A549 (cell line): ENCODE data around the gene MT1H. TPM values are rescaled to one million over a fixed set of nuclear protein-coding genes. Genes with fewer than 3 reads are reported as not detected.
A peak's percentile ranks its signal among the peaks of the same experiment; 100 is the strongest.

Experiments used
- ATAC-seq, 2 experiments: fragments of 200-7000 bp in 1 of 2; fragments of >200 bp in 1 of 2; cut with Nextera tagmentation in 1 of 2; cut with Tn5 transposase in 1 of 2; 3 replicates each; pipeline versions ENCODE4 v1.8.0 to v1.9.1; 2018 to 2020; ENCODE audit warnings: mild to moderate bottlenecking in 1 of 2, moderate library complexity in 1 of 2
- CTCF ChIA-PET: fragments of 300-600 bp; sonication (Branson Sonifier 250); formaldehyde crosslinking; extraction: SDS; loops from one replicate; lab custom pipeline; 2021; ENCODE audit warnings: antibody characterized with exemption, inconsistent platforms; lab: Yijun Ruan, JAX
- POLR2A ChIA-PET: fragments of 350-600 bp; formaldehyde crosslinking; extraction: SDS; loops from one replicate; lab custom pipeline; 2021; ENCODE audit warnings: antibody characterized with exemption, inconsistent platforms; lab: Yijun Ruan, JAX
- DNase-seq, 2 experiments: peaks; one replicate each; pipeline versions ENCODE4 v3.0.0 to v3.0.0-alpha.2; 2011 to 2016; ENCODE audit warnings: low read depth in 1 of 2, low spot score in 1 of 2
- FAIRE-seq: peaks from 2 replicates; lab custom pipeline; 2011; peaks lifted over from hg19 to GRCh38; lab: Jason Lieb, UNC
- H3K27ac ChIP-seq, 2 experiments: fragments of >200 bp; sonication (Bioruptor Twin); formaldehyde crosslinking; 3 replicates each; pipeline ENCODE4 v1.5.1; 2016 to 2017
- H3K4me1 ChIP-seq: fragments of >200 bp; sonication (Bioruptor Twin); formaldehyde crosslinking; 3 replicates; pipeline ENCODE4 v1.6.1; 2016
- H3K4me2 ChIP-seq: fragments of >200 bp; sonication (Bioruptor Twin); formaldehyde crosslinking; 3 replicates; pipeline ENCODE4 v1.6.1; 2016
- H3K4me3 ChIP-seq: fragments of >200 bp; sonication (Bioruptor Twin); formaldehyde crosslinking; 3 replicates; pipeline ENCODE4 v1.5.1; 2016
- H3K9me3 ChIP-seq: fragments of >200 bp; sonication (Bioruptor Twin); formaldehyde crosslinking; 3 replicates; pipeline ENCODE4 v1.6.1; 2016
- BHLHE40 ChIP-seq: IDR thresholded peaks from 2 replicates; pipeline ENCODE4 v1.6.1; 2012; ENCODE audit warnings: low read depth, low read length, inconsistent platforms
- GATA3 ChIP-seq: IDR thresholded peaks from 2 replicates; pipeline ENCODE4 v1.6.1; 2012; ENCODE audit warnings: borderline replicate concordance
- HDAC2 ChIP-seq: fragments of 200-600 bp; sonication (generic); IDR thresholded peaks from 2 replicates; pipeline ENCODE4 v1.6.1; 2016
- HEYL ChIP-seq: fragments of 250-450 bp; sonication (Bioruptor Pico); IDR thresholded peaks from 2 replicates; pipeline ENCODE4 v1.8.0; 2021; ENCODE audit warnings: mild to moderate bottlenecking, moderate library complexity
- HOXB13 ChIP-seq: fragments of 250-450 bp; sonication (Bioruptor Pico); IDR thresholded peaks from 2 replicates; pipeline ENCODE4 v1.5.0; 2020; ENCODE audit warnings: low read depth, mild to moderate bottlenecking, moderate library complexity
- HOXB5 ChIP-seq: fragments of 250-450 bp; sonication (Bioruptor Pico); IDR thresholded peaks from 2 replicates; pipeline ENCODE4 v1.5.0; 2020; ENCODE audit warnings: mild to moderate bottlenecking, moderate library complexity
- MAZ ChIP-seq: fragments of 150-350 bp; IDR thresholded peaks from 2 replicates; pipeline ENCODE4 v1.6.1; 2014; ENCODE audit warnings: antibody characterized with exemption, low read depth, low read length, borderline replicate concordance
- NPAS2 ChIP-seq: fragments of 250-450 bp; sonication (Bioruptor Pico); IDR thresholded peaks from 2 replicates; pipeline ENCODE4 v1.8.0; 2022; ENCODE audit warnings: mild to moderate bottlenecking, moderate library complexity, borderline replicate concordance
- POLR2A ChIP-seq: IDR thresholded peaks from 2 replicates; pipeline ENCODE4 v1.6.1; 2012; ENCODE audit warnings: mild to moderate bottlenecking, low read length
- SREBF2 ChIP-seq: fragments of 450-650 bp; IDR thresholded peaks from 2 replicates; pipeline ENCODE4 v1.6.1; 2014; ENCODE audit warnings: mild to moderate bottlenecking, moderate library complexity
- TP53 ChIP-seq: fragments of 250-450 bp; sonication (Bioruptor Pico); IDR thresholded peaks from 2 replicates; pipeline ENCODE4 v1.5.0; 2021; ENCODE audit warnings: mild to moderate bottlenecking, moderate library complexity
- ZNF302 ChIP-seq: fragments of 250-450 bp; sonication (Bioruptor Pico); IDR thresholded peaks from 2 replicates; pipeline ENCODE4 v1.9.0; 2021; ENCODE audit warnings: inconsistent platforms, mild to moderate bottlenecking, moderate library complexity
- WGBS: methylation state at CpG from one replicate; pipeline ENCODE4 v1.1.6; 2017; ENCODE audit errors: missing lambda C conversion rate; 5-methylcytosine and 5-hydroxymethylcytosine counted together
- polyA plus RNA-seq, 4 experiments: library from polyadenylated mRNA; depleted of rRNA in 3 of 4; stranded (reverse); fragments of >200 nt; fragmentation: RNase III in 1 of 4; extraction: RNeasy Plus Mini Kit Qiagen cat#74134 plus additional on column Dnase treatment in 1 of 4; gene quantifications; 2 replicates in 3 of 4; 3 replicates in 1 of 4; pipeline ENCODE4 v1.2.3, GENCODE V29; 2011 to 2017
- TF ChIP-seq, protein P1 (sequence below): fragments of >200 bp; sonication (Bioruptor Twin); formaldehyde crosslinking; IDR thresholded peaks from 3 replicates; pipeline ENCODE4 v1.5.1; 2016
- TF ChIP-seq, protein P2 (sequence below): fragments of 450-650 bp; IDR thresholded peaks from 2 replicates; pipeline ENCODE4 v1.6.1; 2014; ENCODE audit warnings: antibody characterized with exemption
- TF ChIP-seq, protein P3 (sequence below): fragments of 200-600 bp; sonication (generic); IDR thresholded peaks from 2 replicates; pipeline ENCODE4 v1.6.1; 2016; ENCODE audit warnings: antibody characterized with exemption, mild to moderate bottlenecking, moderate library complexity
- TF ChIP-seq, protein P4 (sequence below): fragments of 150-350 bp; IDR thresholded peaks from 2 replicates; pipeline ENCODE4 v1.6.1; 2014; ENCODE audit warnings: low read depth, mild to moderate bottlenecking, low read length
- TF ChIP-seq, protein P5 (sequence below): fragments of 250-450 bp; sonication (Bioruptor Pico); IDR thresholded peaks from 2 replicates; pipeline ENCODE4 v1.5.0; 2021; ENCODE audit warnings: mild to moderate bottlenecking, moderate library complexity, borderline replicate concordance
- TF ChIP-seq, protein P6 (sequence below): fragments of >200 bp; sonication (Bioruptor Twin); formaldehyde crosslinking; IDR thresholded peaks from 2 replicates; pipeline ENCODE4 v1.6.1; 2016

The MT1H gene
- polyA plus RNA-seq, 2 of the 4 experiments (the other 2 are of a cell fraction) = not detected

DNA sequence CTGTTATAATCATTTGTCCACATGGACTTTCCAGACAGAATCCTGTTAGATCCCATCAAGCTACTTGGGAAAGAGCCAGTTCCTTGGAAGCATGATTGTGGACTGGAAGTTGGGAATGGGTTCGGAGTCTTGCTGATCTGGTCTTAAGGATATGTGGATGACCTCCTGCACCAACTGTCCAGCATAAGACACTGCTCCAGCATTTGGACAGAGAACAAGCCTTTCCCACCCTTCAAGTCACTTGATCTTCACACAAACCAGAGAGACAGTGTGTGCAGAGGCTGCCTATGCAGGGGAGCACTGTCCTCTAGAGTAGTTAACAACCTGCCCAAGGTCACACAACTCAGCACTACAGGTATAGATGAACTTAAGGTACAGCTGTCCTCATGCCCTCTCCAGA is 23.8 kb upstream of the MT1H start (continued):
- TF ChIP-seq, protein P1, sequence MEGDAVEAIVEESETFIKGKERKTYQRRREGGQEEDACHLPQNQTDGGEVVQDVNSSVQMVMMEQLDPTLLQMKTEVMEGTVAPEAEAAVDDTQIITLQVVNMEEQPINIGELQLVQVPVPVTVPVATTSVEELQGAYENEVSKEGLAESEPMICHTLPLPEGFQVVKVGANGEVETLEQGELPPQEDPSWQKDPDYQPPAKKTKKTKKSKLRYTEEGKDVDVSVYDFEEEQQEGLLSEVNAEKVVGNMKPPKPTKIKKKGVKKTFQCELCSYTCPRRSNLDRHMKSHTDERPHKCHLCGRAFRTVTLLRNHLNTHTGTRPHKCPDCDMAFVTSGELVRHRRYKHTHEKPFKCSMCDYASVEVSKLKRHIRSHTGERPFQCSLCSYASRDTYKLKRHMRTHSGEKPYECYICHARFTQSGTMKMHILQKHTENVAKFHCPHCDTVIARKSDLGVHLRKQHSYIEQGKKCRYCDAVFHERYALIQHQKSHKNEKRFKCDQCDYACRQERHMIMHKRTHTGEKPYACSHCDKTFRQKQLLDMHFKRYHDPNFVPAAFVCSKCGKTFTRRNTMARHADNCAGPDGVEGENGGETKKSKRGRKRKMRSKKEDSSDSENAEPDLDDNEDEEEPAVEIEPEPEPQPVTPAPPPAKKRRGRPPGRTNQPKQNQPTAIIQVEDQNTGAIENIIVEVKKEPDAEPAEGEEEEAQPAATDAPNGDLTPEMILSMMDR = no peak
- TF ChIP-seq, all 56 proteins: peak for 0

DNA sequence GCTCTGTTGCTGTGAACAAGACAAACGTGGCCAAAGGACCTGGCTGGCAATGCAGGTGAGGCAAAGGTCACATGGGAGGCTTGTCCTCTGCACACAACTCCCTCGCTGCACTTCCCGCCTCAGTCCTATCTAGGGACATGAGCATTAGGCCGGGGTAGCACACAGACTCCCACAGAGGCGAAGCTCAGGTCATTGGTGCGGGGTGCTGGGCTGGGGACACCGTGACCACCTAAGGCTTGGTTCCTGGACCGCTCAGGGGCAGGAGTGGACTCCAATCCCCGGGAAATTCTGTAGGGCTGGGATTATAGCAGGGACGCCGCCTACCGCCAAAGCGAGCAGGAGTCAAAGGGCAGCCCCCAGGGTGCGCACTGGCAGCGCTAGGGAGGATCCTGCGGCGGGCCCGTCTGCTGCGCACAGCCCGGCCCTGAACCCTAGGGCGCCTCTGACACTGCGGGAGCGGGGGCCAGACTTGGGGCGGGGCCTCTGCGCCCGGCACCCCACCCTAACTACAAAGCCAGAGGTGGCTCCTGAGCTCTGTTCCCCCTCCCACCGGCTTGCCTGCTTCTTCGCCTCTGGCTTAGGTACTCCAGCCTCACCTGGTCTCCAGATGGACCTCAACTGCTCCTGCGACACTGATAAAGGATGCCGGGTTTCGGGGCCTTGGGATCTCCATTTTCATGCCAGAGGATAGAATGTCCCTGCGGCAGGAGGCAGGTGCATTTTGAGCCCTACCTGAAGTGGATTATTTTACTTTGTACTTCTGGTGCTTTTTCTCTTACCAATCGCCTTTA is 21.8 kb upstream of the MT1H start:
- ATAC-seq (no peak), DNase-seq (no peak), FAIRE-seq (no peak)
- CTCF ChIA-PET = interaction anchor here (1.5 to 25.6 kb wide), 2 partner anchors 38 to 54 kb away, joined by 3 to 340 read pairs; partner anchors contain the start of gene MT2A
- TF ChIP-seq, protein P2, sequence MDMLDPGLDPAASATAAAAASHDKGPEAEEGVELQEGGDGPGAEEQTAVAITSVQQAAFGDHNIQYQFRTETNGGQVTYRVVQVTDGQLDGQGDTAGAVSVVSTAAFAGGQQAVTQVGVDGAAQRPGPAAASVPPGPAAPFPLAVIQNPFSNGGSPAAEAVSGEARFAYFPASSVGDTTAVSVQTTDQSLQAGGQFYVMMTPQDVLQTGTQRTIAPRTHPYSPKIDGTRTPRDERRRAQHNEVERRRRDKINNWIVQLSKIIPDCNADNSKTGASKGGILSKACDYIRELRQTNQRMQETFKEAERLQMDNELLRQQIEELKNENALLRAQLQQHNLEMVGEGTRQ = no peak
- no peak for TF ChIP-seq TP53 (CRISPR knock-in tag)
- no peak for TF ChIP-seq MAZ
- TF ChIP-seq HOXB5 (CRISPR knock-in tag) = no peak
- TF ChIP-seq, protein P3, sequence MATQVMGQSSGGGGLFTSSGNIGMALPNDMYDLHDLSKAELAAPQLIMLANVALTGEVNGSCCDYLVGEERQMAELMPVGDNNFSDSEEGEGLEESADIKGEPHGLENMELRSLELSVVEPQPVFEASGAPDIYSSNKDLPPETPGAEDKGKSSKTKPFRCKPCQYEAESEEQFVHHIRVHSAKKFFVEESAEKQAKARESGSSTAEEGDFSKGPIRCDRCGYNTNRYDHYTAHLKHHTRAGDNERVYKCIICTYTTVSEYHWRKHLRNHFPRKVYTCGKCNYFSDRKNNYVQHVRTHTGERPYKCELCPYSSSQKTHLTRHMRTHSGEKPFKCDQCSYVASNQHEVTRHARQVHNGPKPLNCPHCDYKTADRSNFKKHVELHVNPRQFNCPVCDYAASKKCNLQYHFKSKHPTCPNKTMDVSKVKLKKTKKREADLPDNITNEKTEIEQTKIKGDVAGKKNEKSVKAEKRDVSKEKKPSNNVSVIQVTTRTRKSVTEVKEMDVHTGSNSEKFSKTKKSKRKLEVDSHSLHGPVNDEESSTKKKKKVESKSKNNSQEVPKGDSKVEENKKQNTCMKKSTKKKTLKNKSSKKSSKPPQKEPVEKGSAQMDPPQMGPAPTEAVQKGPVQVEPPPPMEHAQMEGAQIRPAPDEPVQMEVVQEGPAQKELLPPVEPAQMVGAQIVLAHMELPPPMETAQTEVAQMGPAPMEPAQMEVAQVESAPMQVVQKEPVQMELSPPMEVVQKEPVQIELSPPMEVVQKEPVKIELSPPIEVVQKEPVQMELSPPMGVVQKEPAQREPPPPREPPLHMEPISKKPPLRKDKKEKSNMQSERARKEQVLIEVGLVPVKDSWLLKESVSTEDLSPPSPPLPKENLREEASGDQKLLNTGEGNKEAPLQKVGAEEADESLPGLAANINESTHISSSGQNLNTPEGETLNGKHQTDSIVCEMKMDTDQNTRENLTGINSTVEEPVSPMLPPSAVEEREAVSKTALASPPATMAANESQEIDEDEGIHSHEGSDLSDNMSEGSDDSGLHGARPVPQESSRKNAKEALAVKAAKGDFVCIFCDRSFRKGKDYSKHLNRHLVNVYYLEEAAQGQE = no peak
- TF ChIP-seq POLR2A = no peak
- TF ChIP-seq BHLHE40 = no peak
- TF ChIP-seq HEYL (CRISPR knock-in tag) = no peak
- TF ChIP-seq HDAC2 = no peak
- Histone ChIP-seq H3K4me1 (peaks cover 16% of the 10 kb centered on the region), H3K4me2 (no peak overlapping the region), H3K4me3 (no peak overlapping the region), H3K9me3 (no peaks in the 10 kb centered on the region), H3K27ac (no peak overlapping the region)
- POLR2A ChIA-PET = no interaction called here
- WGBS = 76% methylated on average over 32 of the region's 33 CpGs

DNA sequence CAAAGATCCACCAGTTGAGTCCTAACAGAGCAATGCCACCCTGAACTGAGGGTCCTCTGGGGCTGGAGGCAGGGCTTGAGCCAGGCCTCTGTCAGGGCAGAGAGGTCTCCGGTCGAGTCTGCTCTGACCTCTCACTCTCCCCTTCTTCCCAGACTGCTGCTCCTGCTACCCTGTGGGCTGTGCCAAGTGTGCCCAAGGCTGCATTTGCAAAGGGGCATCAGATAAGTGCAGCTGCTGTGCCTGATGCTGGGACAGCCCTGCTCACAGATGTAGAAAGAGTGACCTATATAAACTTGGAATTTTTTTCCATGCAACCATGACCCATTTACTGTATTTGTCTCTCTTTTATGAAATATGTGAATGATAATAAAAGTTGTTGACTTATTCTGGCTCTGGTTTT is 20.3 kb upstream of the MT1H start:
- ChIA-PET CTCF (interaction anchor here (25.6 kb wide), 1 partner anchor 40 kb away, joined by 340 read pairs; the partner anchor contains the start of gene MT2A), POLR2A (no interaction called here)
- ATAC-seq = no peak
- TF ChIP-seq SREBF2 = no peak
- TF ChIP-seq, protein P2 = no peak
- no peak overlapping the region for H3K4me2 ChIP-seq
- no peak overlapping the region for H3K27ac ChIP-seq
- H3K4me3 ChIP-seq = no peak overlapping the region
- 79% methylated on average over 2 of the region's 2 CpGs for WGBS
- FAIRE-seq = no peak
- no peaks in the 10 kb centered on the region for H3K9me3 ChIP-seq
- no peak for DNase-seq
- H3K4me1 ChIP-seq = peaks cover 8% of the 10 kb centered on the region; the same call in 2 of the 3 replicates

DNA sequence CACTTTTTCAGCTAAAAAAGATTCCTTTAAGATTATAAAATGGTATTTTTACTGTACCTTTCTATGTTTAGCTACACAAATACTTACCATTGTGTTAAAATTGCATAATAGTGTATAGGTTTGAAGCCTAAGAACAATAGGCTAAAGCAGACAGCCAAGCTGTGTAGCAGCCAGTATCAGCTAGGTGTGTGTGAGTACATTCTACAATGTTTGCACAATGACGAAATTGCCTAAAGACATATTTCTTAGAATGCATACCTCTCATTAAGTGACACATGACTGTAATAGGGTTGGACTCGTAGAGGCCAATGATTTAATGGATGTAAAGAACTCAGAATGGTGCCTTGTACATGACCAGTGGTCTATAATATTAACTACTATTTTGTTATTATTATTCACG is 19.8 kb upstream of the MT1H start:
- no peak overlapping the region for H3K4me2 ChIP-seq

More for the DNA sequence above, 19.8 kb upstream of the MT1H start:
- FAIRE-seq (no peak), DNase-seq (peak in 1 of 2 experiments; percentile 10), ATAC-seq (no peak)
- H3K9me3 ChIP-seq = no peaks in the 10 kb centered on the region
- H3K27ac ChIP-seq = no peak overlapping the region
- POLR2A ChIA-PET = no interaction called here
- no peak overlapping the region for H3K4me3 ChIP-seq
- TF ChIP-seq ZNF302 (CRISPR knock-in tag) (no peak), HOXB13 (no peak), BHLHE40 (no peak), NPAS2 (CRISPR knock-in tag) (no peak), GATA3 (no peak), POLR2A (no peak)
- TF ChIP-seq, protein P4, sequence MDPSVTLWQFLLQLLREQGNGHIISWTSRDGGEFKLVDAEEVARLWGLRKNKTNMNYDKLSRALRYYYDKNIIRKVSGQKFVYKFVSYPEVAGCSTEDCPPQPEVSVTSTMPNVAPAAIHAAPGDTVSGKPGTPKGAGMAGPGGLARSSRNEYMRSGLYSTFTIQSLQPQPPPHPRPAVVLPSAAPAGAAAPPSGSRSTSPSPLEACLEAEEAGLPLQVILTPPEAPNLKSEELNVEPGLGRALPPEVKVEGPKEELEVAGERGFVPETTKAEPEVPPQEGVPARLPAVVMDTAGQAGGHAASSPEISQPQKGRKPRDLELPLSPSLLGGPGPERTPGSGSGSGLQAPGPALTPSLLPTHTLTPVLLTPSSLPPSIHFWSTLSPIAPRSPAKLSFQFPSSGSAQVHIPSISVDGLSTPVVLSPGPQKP = no peak
- TF ChIP-seq, protein P5, sequence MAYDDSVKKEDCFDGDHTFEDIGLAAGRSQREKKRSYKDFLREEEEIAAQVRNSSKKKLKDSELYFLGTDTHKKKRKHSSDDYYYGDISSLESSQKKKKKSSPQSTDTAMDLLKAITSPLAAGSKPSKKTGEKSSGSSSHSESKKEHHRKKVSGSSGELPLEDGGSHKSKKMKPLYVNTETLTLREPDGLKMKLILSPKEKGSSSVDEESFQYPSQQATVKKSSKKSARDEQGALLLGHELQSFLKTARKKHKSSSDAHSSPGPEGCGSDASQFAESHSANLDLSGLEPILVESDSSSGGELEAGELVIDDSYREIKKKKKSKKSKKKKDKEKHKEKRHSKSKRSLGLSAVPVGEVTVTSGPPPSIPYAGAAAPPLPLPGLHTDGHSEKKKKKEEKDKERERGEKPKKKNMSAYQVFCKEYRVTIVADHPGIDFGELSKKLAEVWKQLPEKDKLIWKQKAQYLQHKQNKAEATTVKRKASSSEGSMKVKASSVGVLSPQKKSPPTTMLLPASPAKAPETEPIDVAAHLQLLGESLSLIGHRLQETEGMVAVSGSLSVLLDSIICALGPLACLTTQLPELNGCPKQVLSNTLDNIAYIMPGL (CRISPR knock-in tag) = no peak
- TF ChIP-seq, protein P6, sequence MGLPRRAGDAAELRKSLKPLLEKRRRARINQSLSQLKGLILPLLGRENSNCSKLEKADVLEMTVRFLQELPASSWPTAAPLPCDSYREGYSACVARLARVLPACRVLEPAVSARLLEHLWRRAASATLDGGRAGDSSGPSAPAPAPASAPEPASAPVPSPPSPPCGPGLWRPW = no peak
- CTCF ChIA-PET = interaction anchor here (25.6 kb wide), 1 partner anchor 40 kb away, joined by 340 read pairs; the partner anchor contains the start of gene MT2A
- WGBS = 43% methylated on average over 3 of the region's 3 CpGs
- peaks cover 8% of the 10 kb centered on the region; the same call in 1 of the 3 replicates for H3K4me1 ChIP-seq
